GM18511 (cell line): ENCODE measurements around the gene SLC25A22.

Experiments
- ATAC-seq: cut with Tn5 transposase; IDR thresholded peaks from one replicate; pipeline ENCODE4 v1.9.1; 2021; ENCODE audit warnings: mild to moderate bottlenecking, moderate library complexity; ENCODE audit not compliant: unreplicated experiment

The SLC25A22 gene

GRCh38 chr11:804599-804964, 6.5 kb upstream of the SLC25A22 start:
- ATAC-seq = no peak

- ATAC-seq = no peak
Observed at GRCh38 chr11:803770-804598, 5.9 kb upstream of the SLC25A22 start.

GRCh38 chr11:803467-803742, 5.3 kb upstream of the SLC25A22 start:
- ATAC-seq = no peak

GRCh38 chr11:802693-803466, 4.8 kb upstream of the SLC25A22 start:
- ATAC-seq = no peak

GRCh38 chr11:802018-802617, 4.0 kb upstream of the SLC25A22 start:
- no peak for ATAC-seq

GRCh38 chr11:801097-801780, 3.2 kb upstream of the SLC25A22 start:
- no peak for ATAC-seq

GRCh38 chr11:800473-800872, 2.4 kb upstream of the SLC25A22 start:
- no peak for ATAC-seq

- no peak for ATAC-seq
Observed at GRCh38 chr11:799641-800316, 1.7 kb upstream of the SLC25A22 start.

- ATAC-seq = peak; percentile 56
Observed at GRCh38 chr11:797296-798092, 587 bp downstream of the SLC25A22 start.

- no peak for ATAC-seq
Observed at GRCh38 chr11:796565-797295, 1.4 kb downstream of the SLC25A22 start.

- no peak for ATAC-seq
Observed at GRCh38 chr11:795634-796564, 2.2 kb downstream of the SLC25A22 start.

- ATAC-seq = no peak
Observed at GRCh38 chr11:794766-795633, 3.1 kb downstream of the SLC25A22 start.

- no peak for ATAC-seq
Observed at GRCh38 chr11:794013-794765, 3.9 kb downstream of the SLC25A22 start.

- ATAC-seq = no peak
Observed at GRCh38 chr11:793556-793955, 4.5 kb downstream of the SLC25A22 start.

GRCh38 chr11:792873-793272, 5.2 kb downstream of the SLC25A22 start:
- no peak for ATAC-seq

- no peak for ATAC-seq
Observed at GRCh38 chr11:792535-792821, 5.6 kb downstream of the SLC25A22 start.
